HCT116 (cell line): ENCODE measurements around the gene TPT1. TPM values are rescaled to one million over a fixed set of nuclear protein-coding genes. Genes with fewer than 3 reads are reported as not detected.

ENCODE experiments used
- ATAC-seq: fragments of 200-7000 bp; cut with Tn5 transposase; 2 replicates; pipeline ENCODE4 v1.9.1; 2020; ENCODE audit warnings: mild to moderate bottlenecking, moderate library complexity
- BruUV-seq: library from RNA; stranded (reverse); fragments of 400-500 nt; replicated peaks from 2 replicates; lab custom pipeline; 2021; lab: Mats Ljungman, UMichigan
- CTCF ChIA-PET: fragments of 300-600 bp; sonication (Branson Sonifier 250); formaldehyde crosslinking; loops from one replicate; lab custom pipeline; 2021; ENCODE audit warnings: antibody characterized with exemption; lab: Charles Lee
- POLR2A ChIA-PET: fragments of 300-600, 350-600 bp; sonication (Branson Sonifier 250); formaldehyde crosslinking; loops from one replicate; lab custom pipeline; 2021; ENCODE audit warnings: antibody characterized with exemption; lab: Charles Lee
- RAD21 ChIA-PET, 2 experiments: fragments of 300-600 bp; sonication (Branson Sonifier 250); formaldehyde crosslinking; loops; one replicate each; lab custom pipeline; 2023; ENCODE audit warnings: low total read pairs in 2 of 2; ENCODE audit not compliant: uncharacterized antibody in 2 of 2, unreplicated experiment in 2 of 2, low non-redundant PET in 1 of 2; lab: Charles Lee
- DNase-seq: peaks from one replicate; pipeline ENCODE4 v3.0.0-alpha.2; 2010; ENCODE audit warnings: low read depth, low spot score
- H2AFZ ChIP-seq: fragments of 200-600 bp; shearing (Covaris generic), sonication (generic); 2 replicates; pipeline ENCODE4 v1.6.1; 2017; ENCODE audit warnings: low read depth, mixed run types, mixed read lengths, antibody characterized with exemption, low read length; ENCODE audit not compliant: poor library complexity, severe bottlenecking
- H3K27ac ChIP-seq: 2 replicates; pipeline ENCODE4 v1.5.1; 2012; ENCODE audit warnings: low read depth, low read length
- H3K27me3 ChIP-seq: fragments of 200-600 bp; sonication (generic); 2 replicates; pipeline ENCODE4 v1.6.1; 2016; ENCODE audit warnings: mixed run types, low read length, mixed read lengths; ENCODE audit not compliant: insufficient read depth
- H3K36me3 ChIP-seq, 2 experiments: fragments of 200-500 bp in 1 of 2; fragments of 200-600 bp in 1 of 2; sonication (Bioruptor generic) in 1 of 2; sonication (generic) in 1 of 2; 2 replicates each; pipeline versions ENCODE4 v1.5.1 to v1.6.1; 2014 to 2016; ENCODE audit warnings: low read length in 2 of 2, inconsistent platforms in 1 of 2, mixed read lengths in 1 of 2, mixed run types in 1 of 2; ENCODE audit not compliant: insufficient read depth in 2 of 2, control insufficient read depth in 1 of 2
- H3K4me1 ChIP-seq, 2 experiments: fragments of 200-600 bp in 1 of 2; sonication (generic) in 1 of 2; 2 replicates each; pipeline versions ENCODE4 v1.5.1 to v1.6.1; 2012 to 2017; ENCODE audit warnings: low read length in 2 of 2, inconsistent platforms in 1 of 2, mild to moderate bottlenecking in 1 of 2, mixed read lengths in 1 of 2, mixed run types in 1 of 2, moderate library complexity in 1 of 2; ENCODE audit not compliant: insufficient read depth in 2 of 2, control insufficient read depth in 1 of 2
- H3K4me2 ChIP-seq: fragments of 200-600 bp; sonication (generic); 2 replicates; pipeline ENCODE4 v1.6.1; 2017; ENCODE audit warnings: mixed run types, low read length, mixed read lengths
- H3K4me3 ChIP-seq, 2 experiments: fragments of 200-600 bp in 1 of 2; sonication (generic) in 1 of 2; replicated peaks in 1 of 2; 2 replicates each; pipeline ENCODE4 v1.5.1; 2011 to 2016; ENCODE audit warnings: low read length in 2 of 2, control low read depth in 1 of 2, low read depth in 1 of 2, mild to moderate bottlenecking in 1 of 2, mixed read lengths in 1 of 2, mixed run types in 1 of 2
- H3K79me2 ChIP-seq: fragments of 200-600 bp; sonication (generic); 2 replicates; pipeline ENCODE4 v1.6.1; 2017; ENCODE audit warnings: mild to moderate bottlenecking, mixed run types, low read length, moderate library complexity, mixed read lengths; ENCODE audit not compliant: insufficient read depth
- H3K9ac ChIP-seq: fragments of 200-600 bp; sonication (generic); 2 replicates; pipeline ENCODE4 v1.6.1; 2016; ENCODE audit warnings: low read length, mixed read lengths
- H3K9me2 ChIP-seq: fragments of 200-600 bp; sonication (generic), shearing (Covaris generic); 2 replicates; pipeline ENCODE4 v1.6.1; 2017; ENCODE audit warnings: mixed run types, mild to moderate bottlenecking, moderate library complexity; ENCODE audit not compliant: insufficient read depth
- H3K9me3 ChIP-seq, 2 experiments: fragments of 200-500 bp in 1 of 2; fragments of 200-600 bp in 1 of 2; sonication (Bioruptor generic) in 1 of 2; sonication (generic) in 1 of 2; 2 replicates each; pipeline ENCODE4 v1.6.1; 2014 to 2017; ENCODE audit warnings: low read length in 2 of 2, mixed read lengths in 2 of 2, inconsistent platforms in 1 of 2, low read depth in 1 of 2, mild to moderate bottlenecking in 1 of 2, mixed run types in 1 of 2, moderate library complexity in 1 of 2; ENCODE audit not compliant: control insufficient read depth in 1 of 2, insufficient read depth in 1 of 2
- H4K20me1 ChIP-seq: fragments of 200-600 bp; sonication (generic), shearing (Covaris generic); 2 replicates; pipeline ENCODE4 v1.6.1; 2017; ENCODE audit warnings: mixed run types, mild to moderate bottlenecking, moderate library complexity; ENCODE audit not compliant: insufficient read depth
- CBX3 ChIP-seq: IDR thresholded peaks from 2 replicates; pipeline ENCODE4 v1.6.1; 2012; ENCODE audit warnings: low read depth
- CEBPB ChIP-seq: IDR thresholded peaks from 2 replicates; pipeline ENCODE4 v1.6.1; 2012; ENCODE audit warnings: low read depth
- EGR1 ChIP-seq: IDR thresholded peaks from 2 replicates; pipeline ENCODE4 v1.6.1; 2012; ENCODE audit warnings: low read depth
- EZH2 ChIP-seq: fragments of 200-600 bp; sonication (generic); IDR thresholded peaks from 2 replicates; pipeline ENCODE4 v1.6.1; 2017; ENCODE audit warnings: antibody characterized with exemption, mixed run types
- JUND ChIP-seq: IDR thresholded peaks from 2 replicates; pipeline ENCODE4 v1.6.1; 2012
- MAX ChIP-seq: IDR thresholded peaks from 2 replicates; pipeline ENCODE4 v1.6.1; 2012
- POLR2A ChIP-seq: IDR thresholded peaks from 2 replicates; pipeline ENCODE4 v1.7.0; 2011; ENCODE audit warnings: borderline replicate concordance; ENCODE audit not compliant: insufficient read depth, insufficient read length; ENCODE audit errors: extremely low read depth
- POLR2AphosphoS5 ChIP-seq: IDR thresholded peaks from 2 replicates; pipeline ENCODE4 v1.6.1; 2011; ENCODE audit warnings: mild to moderate bottlenecking, low read depth, low read length, moderate library complexity
- REST ChIP-seq: IDR thresholded peaks from 2 replicates; pipeline ENCODE4 v1.6.1; 2012; ENCODE audit warnings: low read depth
- SP1 ChIP-seq: IDR thresholded peaks from 2 replicates; pipeline ENCODE4 v1.6.1; 2012; ENCODE audit warnings: low read depth
- YY1 ChIP-seq: IDR thresholded peaks from 2 replicates; pipeline ENCODE4 v1.6.1; 2011; ENCODE audit warnings: low read length, low read depth, moderate library complexity, mild to moderate bottlenecking; ENCODE audit not compliant: insufficient replicate concordance; ENCODE audit errors: extremely low read depth
- ZFX ChIP-seq: fragments of 450-650 bp; IDR thresholded peaks from 2 replicates; pipeline ENCODE4 v1.6.1; 2017
- ZNF274 ChIP-seq: fragments of 200-500 bp; sonication (Bioruptor generic); IDR thresholded peaks from 2 replicates; pipeline ENCODE4 v1.6.1; 2014; ENCODE audit warnings: mild to moderate bottlenecking, low read depth, low read length, inconsistent platforms
- intact Hi-C: fragments of 100-400 bp; cut with micrococcal nuclease; formaldehyde crosslinking; loops from 2 replicates; pipeline ENCODE4 v1.10.0; 2022
- total RNA-seq: library from RNA; stranded (reverse); gene quantifications from one replicate; pipeline ENCODE4 v1.2.1, GENCODE V29; 2021; ENCODE audit not compliant: unreplicated experiment

TPT1 gene
- total RNA-seq, 1 experiment from 2014 or later, result 2,859 TPM

GRCh38 chr13:45337803-45338202 lies 3.2 kb downstream of the TPT1 start:
- BruUV-seq, result no TSS peak
- no peak overlapping the region for H2AFZ ChIP-seq
- peaks cover 65% of the 10 kb centered on the region for H3K79me2 ChIP-seq
- DNase-seq (no peak), ATAC-seq (no peak)
- ChIA-PET RAD21 (no interaction called here), POLR2A (interaction anchor here (1.0 kb wide), 1 partner anchor 12 kb away, joined by 4 read pairs; no protein-coding TSS in a partner anchor), CTCF (no interaction called here)
- H3K9me3 ChIP-seq, result no peaks in the 10 kb centered on the region
- H3K9ac ChIP-seq, result no peak overlapping the region
- peaks cover 37 to 49% of the 10 kb centered on the region in 2 experiments for H3K36me3 ChIP-seq
- no peaks in the 10 kb centered on the region for H3K9me2 ChIP-seq
- intact Hi-C loops, result no loop called here
- H3K4me2 ChIP-seq, result 0 out of 2 replicates have a peak overlapping the region, but pooled peaks have one; percentile 79
- peaks cover 53% of the 10 kb centered on the region for H4K20me1 ChIP-seq
- TF ChIP-seq SP1 (no peak), ZFX (no peak), MAX (no peak), POLR2A (no peak), CBX3 (no peak), POLR2AphosphoS5 (no peak), CEBPB (no peak), YY1 (no peak), JUND (no peak), EGR1 (no peak), EZH2 (no peak), ZNF274 (no peak), REST (no peak)
- H3K27ac ChIP-seq, result no peak overlapping the region
- H3K27me3 ChIP-seq, result no peaks in the 10 kb centered on the region
- H3K4me3 ChIP-seq, result no peak overlapping the region
- peaks cover 54 to 80% of the 10 kb centered on the region in 2 experiments for H3K4me1 ChIP-seq
